DOHH2 (cell line): ENCODE results near the gene CIAO2A.

Source experiments
- H3F3A ChIP-seq: fragments of 200-600 bp; sonication (generic), shearing (Covaris generic); 2 replicates; pipeline ENCODE4 v1.6.0; 2016; ENCODE audit warnings: antibody characterized with exemption, mild to moderate bottlenecking; ENCODE audit not compliant: control insufficient read depth, insufficient read depth
- H3K27ac ChIP-seq: fragments of 200-600 bp; sonication (generic); 2 replicates; pipeline ENCODE4 v1.5.1; 2014; ENCODE audit warnings: low read depth, mild to moderate bottlenecking, low read length, moderate library complexity
- H3K27me3 ChIP-seq: fragments of 200-600 bp; sonication (generic); 2 replicates; pipeline ENCODE4 v1.6.1; 2014; ENCODE audit warnings: mild to moderate bottlenecking, low read length, mixed read lengths; ENCODE audit not compliant: control insufficient read depth
- H3K36me3 ChIP-seq: fragments of 200-600 bp; sonication (generic); 2 replicates; pipeline ENCODE4 v1.6.1; 2014; ENCODE audit warnings: mild to moderate bottlenecking, low read length, moderate library complexity, mixed read lengths; ENCODE audit not compliant: control insufficient read depth
- H3K4me1 ChIP-seq: fragments of 200-600 bp; sonication (generic); 2 replicates; pipeline ENCODE4 v1.6.1; 2014; ENCODE audit warnings: mild to moderate bottlenecking, low read length, mixed read lengths; ENCODE audit not compliant: control insufficient read depth
- H3K4me2 ChIP-seq: fragments of 200-600 bp; sonication (generic); 2 replicates; pipeline ENCODE4 v1.6.0; 2014; ENCODE audit warnings: mild to moderate bottlenecking, low read length, moderate library complexity
- H3K4me3 ChIP-seq: fragments of 200-600 bp; sonication (generic); 2 replicates; pipeline ENCODE4 v1.5.1; 2014; ENCODE audit warnings: mild to moderate bottlenecking, low read length, mixed read lengths
- H3K79me2 ChIP-seq: fragments of 200-600 bp; sonication (generic); 2 replicates; pipeline ENCODE4 v1.6.1; 2014; ENCODE audit warnings: mild to moderate bottlenecking, low read length, mixed read lengths; ENCODE audit not compliant: control insufficient read depth
- H3K9me2 ChIP-seq: fragments of 200-600 bp; sonication (generic); replicated peaks from 2 replicates; pipeline ENCODE4 v1.6.1; 2014; ENCODE audit warnings: mild to moderate bottlenecking, low read length, mixed read lengths; ENCODE audit not compliant: control insufficient read depth
- H3K9me3 ChIP-seq: fragments of 200-600 bp; sonication (generic); 2 replicates; pipeline ENCODE4 v1.6.1; 2014; ENCODE audit warnings: antibody characterized with exemption, low read length, mixed read lengths; ENCODE audit not compliant: control insufficient read depth, insufficient read depth
- H4K20me1 ChIP-seq: fragments of 200-600 bp; sonication (generic); 2 replicates; pipeline ENCODE4 v1.6.0; 2014; ENCODE audit warnings: low read depth, mild to moderate bottlenecking, antibody characterized with exemption, low read length, moderate library complexity; ENCODE audit not compliant: control insufficient read depth, insufficient read depth
- CTCF ChIP-seq: fragments of 200-600 bp; sonication (generic); IDR thresholded peaks from one replicate; pipeline ENCODE4 v1.5.1; 2014; ENCODE audit warnings: antibody characterized with exemption, mild to moderate bottlenecking, low read depth, low read length; ENCODE audit not compliant: poor library complexity, severe bottlenecking
- EZH2phosphoT487 ChIP-seq: fragments of 200-600 bp; sonication (generic); IDR thresholded peaks from 2 replicates; pipeline ENCODE4 v1.6.1; 2017; ENCODE audit warnings: borderline replicate concordance, mild to moderate bottlenecking, antibody characterized with exemption, low read length, moderate library complexity, mixed read lengths

CIAO2A gene

GRCh38 chr15:64072812-64073211 is 20.8 kb downstream of the CIAO2A start:
- H3K27ac ChIP-seq, result no peak overlapping the region
- no peaks in the 10 kb centered on the region for H3K27me3 ChIP-seq
- peaks cover 16% of the 10 kb centered on the region for H3K4me1 ChIP-seq
- no peaks in the 10 kb centered on the region for H3K9me2 ChIP-seq
- peaks cover 45% of the 10 kb centered on the region for H3K36me3 ChIP-seq
- TF ChIP-seq EZH2phosphoT487, result no peak
- TF ChIP-seq CTCF, result no peak
- peaks cover 10% of the 10 kb centered on the region for H3K79me2 ChIP-seq
- H3K4me2 ChIP-seq, result no peak overlapping the region
- peaks cover 16% of the 10 kb centered on the region for H3F3A ChIP-seq
- no peak overlapping the region for H3K4me3 ChIP-seq
- no peaks in the 10 kb centered on the region for H3K9me3 ChIP-seq
- no peaks in the 10 kb centered on the region for H4K20me1 ChIP-seq

GRCh38 chr15:64071931-64072765 is 21.5 kb downstream of the CIAO2A start:
- Histone ChIP-seq H3K9me2 (no peaks in the 10 kb centered on the region), H3F3A (peaks cover 16% of the 10 kb centered on the region), H3K4me3 (no peak overlapping the region), H3K36me3 (peaks cover 40% of the 10 kb centered on the region), H3K27me3 (no peaks in the 10 kb centered on the region), H3K4me1 (peaks cover 21% of the 10 kb centered on the region), H3K79me2 (peaks cover 4% of the 10 kb centered on the region; the same call in 1 of the 2 replicates), H3K27ac (no peak overlapping the region), H3K9me3 (no peaks in the 10 kb centered on the region), H3K4me2 (no peak overlapping the region), H4K20me1 (no peaks in the 10 kb centered on the region)
- TF ChIP-seq CTCF (no peak), EZH2phosphoT487 (no peak)

GRCh38 chr15:64070965-64071851 is 22.4 kb downstream of the CIAO2A start:
- no peak overlapping the region for H3K4me2 ChIP-seq
- no peak for TF ChIP-seq CTCF
- TF ChIP-seq EZH2phosphoT487, result no peak

More at GRCh38 chr15:64070965-64071851, 22.4 kb downstream of the CIAO2A start:
- H4K20me1 ChIP-seq, result no peaks in the 10 kb centered on the region
- no peak overlapping the region for H3K4me3 ChIP-seq
- peaks cover 38% of the 10 kb centered on the region for H3K36me3 ChIP-seq
- peaks cover 21% of the 10 kb centered on the region for H3K4me1 ChIP-seq
- H3K9me2 ChIP-seq, result no peaks in the 10 kb centered on the region
- H3K27ac ChIP-seq, result no peak overlapping the region
- H3K9me3 ChIP-seq, result no peaks in the 10 kb centered on the region
- H3F3A ChIP-seq, result peaks cover 16% of the 10 kb centered on the region
- peaks cover 1% of the 10 kb centered on the region; the same call in 1 of the 2 replicates for H3K79me2 ChIP-seq
- no peaks in the 10 kb centered on the region for H3K27me3 ChIP-seq
